ENCODE results near the gene METTL6.

DNA sequence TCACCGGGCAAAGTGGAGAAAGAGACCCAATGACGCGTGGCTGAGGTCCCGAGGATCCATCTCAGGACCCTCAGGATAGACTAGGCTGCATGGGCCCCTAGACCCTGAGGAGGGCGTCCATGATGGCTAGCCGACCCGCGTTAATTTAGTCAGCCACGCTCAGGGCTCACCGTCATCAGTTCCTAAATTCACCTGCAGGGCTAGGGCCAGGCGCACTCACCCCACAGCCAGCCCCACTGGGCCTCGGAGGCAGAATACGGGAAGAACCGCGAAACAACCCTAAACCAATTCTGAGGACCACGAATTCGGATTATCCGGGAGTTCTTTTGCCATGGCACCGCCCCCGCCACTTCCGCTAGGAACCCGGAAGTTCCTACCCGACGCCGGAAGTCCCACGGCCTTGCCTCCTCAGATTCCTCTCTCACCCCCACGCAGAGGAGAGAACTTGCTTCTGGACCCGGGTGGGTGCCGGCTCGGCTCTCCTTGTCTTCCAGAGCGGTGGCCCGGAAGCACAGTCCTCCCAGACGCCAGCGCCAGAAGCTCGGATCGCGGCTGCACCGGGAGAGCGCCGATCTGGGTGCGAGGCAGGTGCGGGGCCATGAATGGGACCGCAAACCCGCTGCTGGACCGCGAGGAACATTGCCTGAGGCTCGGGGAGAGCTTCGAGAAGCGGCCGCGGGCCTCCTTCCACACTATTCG is at the start of gene METTL6, which contains the start of gene EAF1:
- TF ChIP-seq, protein P1, sequence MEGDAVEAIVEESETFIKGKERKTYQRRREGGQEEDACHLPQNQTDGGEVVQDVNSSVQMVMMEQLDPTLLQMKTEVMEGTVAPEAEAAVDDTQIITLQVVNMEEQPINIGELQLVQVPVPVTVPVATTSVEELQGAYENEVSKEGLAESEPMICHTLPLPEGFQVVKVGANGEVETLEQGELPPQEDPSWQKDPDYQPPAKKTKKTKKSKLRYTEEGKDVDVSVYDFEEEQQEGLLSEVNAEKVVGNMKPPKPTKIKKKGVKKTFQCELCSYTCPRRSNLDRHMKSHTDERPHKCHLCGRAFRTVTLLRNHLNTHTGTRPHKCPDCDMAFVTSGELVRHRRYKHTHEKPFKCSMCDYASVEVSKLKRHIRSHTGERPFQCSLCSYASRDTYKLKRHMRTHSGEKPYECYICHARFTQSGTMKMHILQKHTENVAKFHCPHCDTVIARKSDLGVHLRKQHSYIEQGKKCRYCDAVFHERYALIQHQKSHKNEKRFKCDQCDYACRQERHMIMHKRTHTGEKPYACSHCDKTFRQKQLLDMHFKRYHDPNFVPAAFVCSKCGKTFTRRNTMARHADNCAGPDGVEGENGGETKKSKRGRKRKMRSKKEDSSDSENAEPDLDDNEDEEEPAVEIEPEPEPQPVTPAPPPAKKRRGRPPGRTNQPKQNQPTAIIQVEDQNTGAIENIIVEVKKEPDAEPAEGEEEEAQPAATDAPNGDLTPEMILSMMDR (IDR thresholded peaks at IDR 0.05; ENCODE audit: low read length) = no peak; the same call in 1 of the 2 replicates
- no peak for TF ChIP-seq EZH2phosphoT487 (IDR thresholded peaks at IDR 0.05; ENCODE audit: low read length)
